SK-N-SH (cell line): Measurements from ENCODE around the gene RAPGEF2. TPM values are rescaled to one million over a fixed set of nuclear protein-coding genes. Genes with fewer than 3 reads are reported as not detected.

Experiments used
- CTCF ChIA-PET: fragments of 300-600, 350-600 bp; formaldehyde crosslinking; extraction: SDS; loops from one replicate; lab custom pipeline; 2021; lab: Yijun Ruan, JAX
- POLR2A ChIA-PET: fragments of 350-600 bp; sonication (Branson Sonifier 250); formaldehyde crosslinking; extraction: SDS; loops from one replicate; lab custom pipeline; 2020; ENCODE audit warnings: antibody characterized with exemption, inconsistent platforms; lab: Yijun Ruan, JAX
- DNase-seq: peaks from one replicate; pipeline ENCODE4 v3.0.0; 2012
- H2AFZ ChIP-seq: fragments of 200-600 bp; sonication (generic); 2 replicates; pipeline ENCODE4 v1.8.1; 2016; ENCODE audit warnings: antibody characterized with exemption, mild to moderate bottlenecking, low read depth
- H3F3A ChIP-seq: fragments of 200-600 bp; sonication (generic); replicated peaks from 2 replicates; pipeline ENCODE3; 2016; ENCODE audit warnings: antibody characterized with exemption, mild to moderate bottlenecking; ENCODE audit not compliant: insufficient read depth
- H3K27ac ChIP-seq, 2 experiments: fragments of 200-500 bp in 1 of 2; fragments of 200-600 bp in 1 of 2; sonication (Bioruptor generic) in 1 of 2; sonication (generic), shearing (Covaris generic) in 1 of 2; 2 replicates each; pipeline versions ENCODE4 v1.5.1 to v1.6.1; 2014 to 2016; ENCODE audit warnings: low read depth in 2 of 2, inconsistent platforms in 1 of 2, low read length in 1 of 2, mild to moderate bottlenecking in 1 of 2, mixed read lengths in 1 of 2
- H3K27me3 ChIP-seq: fragments of 200-600 bp; sonication (generic), shearing (Covaris generic); 2 replicates; pipeline ENCODE4 v1.6.1; 2016; ENCODE audit warnings: mixed run types; ENCODE audit not compliant: insufficient read depth
- H3K36me3 ChIP-seq, 2 experiments: fragments of 200-500 bp in 1 of 2; fragments of 200-600 bp in 1 of 2; sonication (Bioruptor generic) in 1 of 2; sonication (generic) in 1 of 2; replicated peaks in 1 of 2; 2 replicates each; pipeline versions ENCODE3 to v1.5.1; 2014 to 2016; ENCODE audit warnings: low read length in 1 of 2, mild to moderate bottlenecking in 1 of 2; ENCODE audit not compliant: insufficient read depth in 2 of 2, control insufficient read depth in 1 of 2
- H3K4me1 ChIP-seq, 2 experiments: fragments of 200-500 bp in 1 of 2; fragments of 200-600 bp in 1 of 2; sonication (Bioruptor generic) in 1 of 2; sonication (generic), shearing (Covaris generic) in 1 of 2; 2 replicates each; pipeline versions ENCODE4 v1.5.1 to v1.6.1; 2014 to 2016; ENCODE audit warnings: low read depth in 1 of 2, low read length in 1 of 2, mixed run types in 1 of 2; ENCODE audit not compliant: insufficient read depth in 2 of 2, control insufficient read depth in 1 of 2
- H3K4me2 ChIP-seq: fragments of 200-600 bp; sonication (generic), shearing (Covaris generic); 2 replicates; pipeline ENCODE4 v1.6.1; 2017; ENCODE audit warnings: mixed run types
- H3K4me3 ChIP-seq, 2 experiments: fragments of 200-500 bp in 1 of 2; fragments of 200-600 bp in 1 of 2; sonication (Bioruptor generic) in 1 of 2; sonication (generic), shearing (Covaris generic) in 1 of 2; 2 replicates each; pipeline versions ENCODE4 v1.5.1 to v1.8.1; 2014 to 2016; ENCODE audit warnings: low read depth in 2 of 2, inconsistent platforms in 1 of 2, low read length in 1 of 2, mild to moderate bottlenecking in 1 of 2, mixed read lengths in 1 of 2, moderate library complexity in 1 of 2
- H3K79me2 ChIP-seq: fragments of 200-600 bp; sonication (generic); 2 replicates; pipeline ENCODE4 v1.8.1; 2017; ENCODE audit warnings: mild to moderate bottlenecking; ENCODE audit not compliant: insufficient read depth
- H3K9ac ChIP-seq: fragments of 200-600 bp; sonication (generic); 2 replicates; pipeline ENCODE4 v1.6.1; 2017; ENCODE audit warnings: mixed run types
- H3K9me2 ChIP-seq: fragments of 200-600 bp; sonication (generic); 2 replicates; pipeline ENCODE4 v1.6.1; 2017; ENCODE audit warnings: mixed run types
- H3K9me3 ChIP-seq: fragments of 200-600 bp; sonication (generic); 2 replicates; pipeline ENCODE4 v1.6.1; 2017; ENCODE audit warnings: mixed run types, mild to moderate bottlenecking, moderate library complexity
- H4K20me1 ChIP-seq: fragments of 200-600 bp; sonication (generic); 2 replicates; pipeline ENCODE4 v1.6.1; 2017; ENCODE audit warnings: mild to moderate bottlenecking, mixed run types; ENCODE audit not compliant: insufficient read depth
- ELF1 ChIP-seq: IDR thresholded peaks from 2 replicates; pipeline ENCODE4 v1.4.0; 2012
- EP300 ChIP-seq, 2 experiments: IDR thresholded peaks; 2 replicates each; pipeline versions ENCODE4 v1.4.0 to v1.6.1; 2012; ENCODE audit warnings: borderline replicate concordance in 1 of 2, low read depth in 1 of 2, low read length in 1 of 2
- EZH2phosphoT487 ChIP-seq: fragments of 200-600 bp; sonication (generic); IDR thresholded peaks from 2 replicates; pipeline ENCODE4 v1.6.1; 2017; ENCODE audit warnings: low read depth, mixed run types, mild to moderate bottlenecking, antibody characterized with exemption, moderate library complexity, borderline replicate concordance
- FOSL2 ChIP-seq: IDR thresholded peaks from 2 replicates; pipeline ENCODE4 v1.4.0; 2012; ENCODE audit warnings: low read depth, mild to moderate bottlenecking, moderate library complexity, borderline replicate concordance
- FOXJ3 ChIP-seq: sonication (generic); formaldehyde crosslinking; IDR thresholded peaks from 2 replicates; pipeline ENCODE4 v1.5.1; 2020; ENCODE audit warnings: mild to moderate bottlenecking, missing genetic modification reagents
- FOXM1 ChIP-seq: IDR thresholded peaks from 2 replicates; pipeline ENCODE4 v1.4.0; 2012; ENCODE audit warnings: low read depth, mild to moderate bottlenecking
- MEF2A ChIP-seq: IDR thresholded peaks from 2 replicates; pipeline ENCODE4 v1.4.0; 2012; ENCODE audit warnings: low read depth, borderline replicate concordance
- MXI1 ChIP-seq: IDR thresholded peaks from 2 replicates; pipeline ENCODE4 v1.6.1; 2012; ENCODE audit warnings: mild to moderate bottlenecking, low read depth, low read length, improper control_type of control experiment
- NFIC ChIP-seq: IDR thresholded peaks from 2 replicates; pipeline ENCODE4 v1.4.0; 2012; ENCODE audit warnings: borderline replicate concordance
- PBX3 ChIP-seq: IDR thresholded peaks from 2 replicates; pipeline ENCODE4; 2012
- POLR2AphosphoS5 ChIP-seq: IDR thresholded peaks from 2 replicates; pipeline ENCODE4 v1.6.1; 2012; ENCODE audit warnings: low read depth, low read length
- RCOR1 ChIP-seq: fragments of 150-350 bp; IDR thresholded peaks from 2 replicates; pipeline ENCODE4 v1.6.1; 2017; ENCODE audit warnings: antibody characterized with exemption, low read length
- RFX5 ChIP-seq: IDR thresholded peaks from 2 replicates; pipeline ENCODE4 v1.6.1; 2012; ENCODE audit warnings: mild to moderate bottlenecking, improper control_type of control experiment, low read length
- SIN3A ChIP-seq: IDR thresholded peaks from 2 replicates; pipeline ENCODE4 v1.6.1; 2012; ENCODE audit warnings: low read depth, mild to moderate bottlenecking, low read length, moderate library complexity, borderline replicate concordance
- SMC3 ChIP-seq: IDR thresholded peaks from 2 replicates; pipeline ENCODE4 v1.6.1; 2012; ENCODE audit warnings: low read depth, low read length, improper control_type of control experiment
- TAF1 ChIP-seq: IDR thresholded peaks from 2 replicates; pipeline ENCODE4 v1.6.1; 2012; ENCODE audit warnings: low read depth, mild to moderate bottlenecking, low read length, moderate library complexity, borderline replicate concordance
- TEAD4 ChIP-seq: IDR thresholded peaks from 2 replicates; pipeline ENCODE4 v1.4.0; 2012; ENCODE audit warnings: mild to moderate bottlenecking, borderline replicate concordance; ENCODE audit not compliant: insufficient read depth
- YY1 ChIP-seq: IDR thresholded peaks from 2 replicates; pipeline ENCODE4 v1.4.0; 2012; ENCODE audit warnings: low read depth, mild to moderate bottlenecking
- WGBS: methylation state at CpG from one replicate; pipeline ENCODE4 v1.1.6; 2017; ENCODE audit warnings: low lambda C conversion rate; 5-methylcytosine and 5-hydroxymethylcytosine counted together
- polyA plus RNA-seq, 3 experiments: library from polyadenylated mRNA; depleted of rRNA; stranded (reverse); fragments of >200 nt; gene quantifications; 2 replicates each; pipeline ENCODE4 v1.2.3, GENCODE V29; 2012

Gene RAPGEF2
- polyA plus RNA-seq, 1 of the 3 experiments (the other 2 are of a cell fraction), result 19.2 TPM

GRCh38 chr4:159097144-159097543 lies 5.7 kb upstream of the RAPGEF2 start:
- no peaks in the 10 kb centered on the region for H3F3A ChIP-seq
- CTCF ChIA-PET, result interaction anchor here (1.0 kb wide), 1 partner anchor 367 kb away, joined by 3 read pairs; no protein-coding TSS in a partner anchor
- no peak overlapping the region for H2AFZ ChIP-seq
- no peak overlapping the region for H3K4me3 ChIP-seq
- no peak overlapping the region for H3K27ac ChIP-seq
- TF ChIP-seq RFX5 (no peak), POLR2AphosphoS5 (no peak), MXI1 (no peak), MEF2A (no peak)
- TF ChIP-seq, all 33 proteins: peak for 0
- H3K4me2 ChIP-seq, result no peak overlapping the region
- H3K9me3 ChIP-seq, result no peaks in the 10 kb centered on the region
- WGBS, result 79% methylated on average over 1 of the region's 1 CpG
- H3K36me3 ChIP-seq, result no peaks in the 10 kb centered on the region
- H3K9ac ChIP-seq, result no peak overlapping the region
- POLR2A ChIA-PET, result no interaction called here
- no peaks in the 10 kb centered on the region for H3K9me2 ChIP-seq
- peaks cover 0 to 2% of the 10 kb centered on the region in 2 experiments; a peak in 1 of 4 replicates for H3K4me1 ChIP-seq
- no peaks in the 10 kb centered on the region for H4K20me1 ChIP-seq
- H3K27me3 ChIP-seq, result no peaks in the 10 kb centered on the region
- no peaks in the 10 kb centered on the region for H3K79me2 ChIP-seq
- DNase-seq, result no peak

DNA sequence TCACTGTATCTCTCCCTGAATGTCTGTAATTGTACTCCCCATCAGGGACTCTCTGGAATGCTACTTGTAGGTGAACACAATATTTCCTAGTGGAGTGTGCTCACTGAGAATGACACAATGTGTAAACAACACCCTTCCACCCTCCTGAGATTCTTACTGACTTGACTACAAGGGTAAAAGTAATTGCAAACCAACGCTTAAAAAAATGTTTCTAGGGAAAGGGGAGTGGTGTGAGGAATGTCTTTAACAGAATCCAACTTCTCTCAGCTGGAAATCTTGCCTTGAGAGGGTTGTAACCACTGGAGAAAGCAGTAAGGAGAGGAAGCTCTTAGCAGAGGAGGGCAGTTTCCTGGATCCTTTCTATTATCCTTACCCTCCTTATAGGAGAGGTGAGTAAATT lies 5.1 kb upstream of the RAPGEF2 start:
- Histone ChIP-seq H4K20me1 (no peaks in the 10 kb centered on the region), H3K9ac (no peak overlapping the region), H3K9me2 (no peaks in the 10 kb centered on the region), H3K36me3 (no peaks in the 10 kb centered on the region), H3K79me2 (no peaks in the 10 kb centered on the region), H3K4me3 (no peak overlapping the region), H3K4me2 (no peak overlapping the region), H3K27me3 (no peaks in the 10 kb centered on the region), H3K9me3 (no peaks in the 10 kb centered on the region), H2AFZ (no peak overlapping the region), H3K4me1 (peaks cover 0 to 4% of the 10 kb centered on the region in 2 experiments; a peak in 1 of 4 replicates), H3K27ac (no peak overlapping the region), H3F3A (no peaks in the 10 kb centered on the region)
- no peak for TF ChIP-seq SIN3A
- no peak for TF ChIP-seq ELF1
- no peak for TF ChIP-seq FOSL2
- no peak for TF ChIP-seq YY1
- no peak for TF ChIP-seq RCOR1
- TF ChIP-seq MXI1, result no peak
- TF ChIP-seq FOXM1, result no peak
- CTCF ChIA-PET, result interaction anchor here (0.6 to 1.0 kb wide), 3 partner anchors 10 to 368 kb away, joined by 3 read pairs; no protein-coding TSS in a partner anchor
- DNase-seq, result no peak
- POLR2A ChIA-PET, result no interaction called here
- WGBS, result 38% methylated on average over 1 of the region's 1 CpG

GRCh38 chr4:159098482-159099127 lies 4.3 kb upstream of the RAPGEF2 start:
- no peaks in the 10 kb centered on the region for H4K20me1 ChIP-seq
- H3K27ac ChIP-seq, result no peak overlapping the region
- no peak overlapping the region for H3K4me3 ChIP-seq
- CTCF ChIA-PET, result interaction anchor here (0.6 to 0.7 kb wide), 2 partner anchors 9 to 244 kb away, joined by 3 read pairs; no protein-coding TSS in a partner anchor
- DNase-seq, result no peak
- peaks cover 0 to 4% of the 10 kb centered on the region in 2 experiments; a peak in 1 of 4 replicates for H3K4me1 ChIP-seq
- H3K9me3 ChIP-seq, result no peaks in the 10 kb centered on the region
- H3K79me2 ChIP-seq, result no peaks in the 10 kb centered on the region
- no peak overlapping the region for H3K4me2 ChIP-seq
- no peaks in the 10 kb centered on the region for H3K9me2 ChIP-seq
- H2AFZ ChIP-seq, result no peak overlapping the region
- no peaks in the 10 kb centered on the region for H3F3A ChIP-seq
- H3K27me3 ChIP-seq, result no peaks in the 10 kb centered on the region
- POLR2A ChIA-PET, result no interaction called here
- H3K36me3 ChIP-seq, result no peaks in the 10 kb centered on the region
- H3K9ac ChIP-seq, result no peak overlapping the region
- TF ChIP-seq EP300 (IDR thresholded peaks at IDR 0.05; ENCODE audit: borderline replicate concordance in 1 of 2, low read depth in 1 of 2, low read length in 1 of 2) (no peak), NFIC (no peak), TAF1 (no peak), MXI1 (no peak), FOXJ3 (CRISPR knock-in tag) (no peak), EZH2phosphoT487 (no peak), TEAD4 (no peak), PBX3 (no peak), POLR2AphosphoS5 (no peak), SMC3 (no peak), RCOR1 (no peak), MEF2A (no peak)
